ENCODE results near the gene CCDC146.

The CCDC146 gene

GRCh38 chr7:77276120-77276519, 153.7 kb downstream of the CCDC146 start:
- no peak overlapping the region for H3K27ac ChIP-seq (ENCODE audit: low read length)
- no peaks in the 10 kb centered on the region for H3K36me3 ChIP-seq (replicated peaks; ENCODE audit: low read depth, low read length)
- no peak overlapping the region for H3K4me3 ChIP-seq (ENCODE audit: low read length)
- H3K4me1 ChIP-seq (ENCODE audit: low read length), result 0 out of 2 replicates have a peak, but pooled peaks cover 4% of the 10 kb centered on the region
- H3K9me3 ChIP-seq (ENCODE audit: insufficient read depth, low read length), result no peaks in the 10 kb centered on the region
- no peak for TF ChIP-seq CTCF (IDR thresholded peaks at IDR 0.05; ENCODE audit: low read depth, low read length)
- no peak for TF ChIP-seq EZH2phosphoT487 (IDR thresholded peaks at IDR 0.05; ENCODE audit: low read depth)
- H2AFZ ChIP-seq (ENCODE audit: low read depth, low read length), result no peak overlapping the region
- H3K9ac ChIP-seq (ENCODE audit: low read length), result no peak overlapping the region
- H4K20me1 ChIP-seq (ENCODE audit: insufficient read depth, low read length), result no peaks in the 10 kb centered on the region
- H3K4me2 ChIP-seq (ENCODE audit: low read length), result no peak overlapping the region
- no peaks in the 10 kb centered on the region for H3K27me3 ChIP-seq (ENCODE audit: low read depth, low read length)
- H3K79me2 ChIP-seq (ENCODE audit: low read length), result no peaks in the 10 kb centered on the region

GRCh38 chr7:77281780-77282478, 159.5 kb downstream of the CCDC146 start:
- no peaks in the 10 kb centered on the region for H3K79me2 ChIP-seq (ENCODE audit: low read length)
- no peaks in the 10 kb centered on the region for H4K20me1 ChIP-seq (ENCODE audit: insufficient read depth, low read length)
- no peaks in the 10 kb centered on the region for H3K9me3 ChIP-seq (ENCODE audit: insufficient read depth, low read length)
- H3K9ac ChIP-seq (ENCODE audit: low read length), result no peak overlapping the region
- H3K27me3 ChIP-seq (ENCODE audit: low read depth, low read length), result no peaks in the 10 kb centered on the region
- H3K4me1 ChIP-seq (ENCODE audit: low read length), result peaks cover 5% of the 10 kb centered on the region; the same call in 1 of the 2 replicates
- H3K36me3 ChIP-seq (replicated peaks; ENCODE audit: low read depth, low read length), result no peaks in the 10 kb centered on the region
- no peak overlapping the region for H3K4me2 ChIP-seq (ENCODE audit: low read length)
- no peak overlapping the region for H3K27ac ChIP-seq (ENCODE audit: low read length)
- H3K4me3 ChIP-seq (ENCODE audit: low read length), result no peak overlapping the region
- TF ChIP-seq EZH2phosphoT487 (IDR thresholded peaks at IDR 0.05; ENCODE audit: low read depth) (no peak), CTCF (IDR thresholded peaks at IDR 0.05; ENCODE audit: low read depth, low read length) (no peak)
- no peak overlapping the region for H2AFZ ChIP-seq (ENCODE audit: low read depth, low read length)

DNA sequence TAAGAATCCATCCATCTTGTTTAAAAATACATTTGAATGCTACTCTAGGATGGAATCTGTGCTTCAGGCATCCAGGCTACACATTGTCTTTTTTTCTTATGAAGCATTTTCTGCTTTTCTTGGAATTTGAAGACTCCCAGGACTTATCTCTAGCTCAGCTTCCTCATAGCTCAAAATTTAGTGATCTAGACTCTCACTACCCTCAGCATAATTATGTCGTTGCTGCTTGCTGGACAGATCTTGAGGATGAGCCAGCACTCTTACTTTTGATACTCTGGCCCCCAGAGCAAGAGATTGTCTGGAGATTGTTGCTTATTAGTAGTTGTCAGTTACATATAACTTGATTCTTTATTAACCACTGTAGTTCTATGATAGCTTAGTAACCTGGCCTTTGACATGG, 160.5 kb downstream of the CCDC146 start:
- H3K36me3 ChIP-seq (replicated peaks; ENCODE audit: low read depth, low read length), result no peaks in the 10 kb centered on the region
- H3K4me2 ChIP-seq (ENCODE audit: low read length), result no peak overlapping the region
- no peaks in the 10 kb centered on the region for H3K27me3 ChIP-seq (ENCODE audit: low read depth, low read length)
- H4K20me1 ChIP-seq (ENCODE audit: insufficient read depth, low read length), result no peaks in the 10 kb centered on the region
- peaks cover 5% of the 10 kb centered on the region; the same call in 1 of the 2 replicates for H3K4me1 ChIP-seq (ENCODE audit: low read length)
- H3K9me3 ChIP-seq (ENCODE audit: insufficient read depth, low read length), result no peaks in the 10 kb centered on the region
- H3K9ac ChIP-seq (ENCODE audit: low read length), result no peak overlapping the region
- H3K27ac ChIP-seq (ENCODE audit: low read length), result no peak overlapping the region
- no peak overlapping the region for H2AFZ ChIP-seq (ENCODE audit: low read depth, low read length)
- TF ChIP-seq EZH2phosphoT487 (IDR thresholded peaks at IDR 0.05; ENCODE audit: low read depth) (no peak), CTCF (IDR thresholded peaks at IDR 0.05; ENCODE audit: low read depth, low read length) (no peak)
- H3K4me3 ChIP-seq (ENCODE audit: low read length), result no peak overlapping the region
- H3K79me2 ChIP-seq (ENCODE audit: low read length), result no peaks in the 10 kb centered on the region

DNA sequence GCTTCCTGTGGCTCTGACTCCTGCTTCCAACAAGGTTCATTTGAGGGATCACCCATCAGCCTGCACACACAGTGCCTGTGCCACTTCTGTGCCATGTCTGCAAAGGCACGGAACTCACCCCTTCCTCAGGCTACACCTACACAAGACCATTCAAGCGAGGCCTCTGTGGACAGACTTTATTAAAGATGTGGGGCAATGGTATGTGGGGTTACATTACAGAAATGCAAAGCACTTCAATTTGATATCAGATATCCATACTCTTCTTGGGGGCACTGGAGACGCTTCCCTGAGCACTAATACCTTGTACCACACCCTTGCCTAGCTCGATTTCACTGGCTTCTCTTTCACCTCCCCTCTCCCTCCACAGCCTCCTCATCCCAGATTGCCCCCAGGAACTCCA, 161.6 kb downstream of the CCDC146 start:
- Histone ChIP-seq H2AFZ (ENCODE audit: low read depth, low read length) (no peak overlapping the region), H4K20me1 (ENCODE audit: insufficient read depth, low read length) (no peaks in the 10 kb centered on the region), H3K9ac (ENCODE audit: low read length) (no peak overlapping the region), H3K36me3 (replicated peaks; ENCODE audit: low read depth, low read length) (peaks cover 5% of the 10 kb centered on the region), H3K27me3 (ENCODE audit: low read depth, low read length) (no peaks in the 10 kb centered on the region), H3K4me2 (ENCODE audit: low read length) (no peak overlapping the region), H3K4me1 (ENCODE audit: low read length) (peaks cover 5% of the 10 kb centered on the region; the same call in 1 of the 2 replicates), H3K4me3 (ENCODE audit: low read length) (no peak overlapping the region), H3K9me3 (ENCODE audit: insufficient read depth, low read length) (no peaks in the 10 kb centered on the region), H3K27ac (ENCODE audit: low read length) (no peak overlapping the region), H3K79me2 (ENCODE audit: low read length) (no peaks in the 10 kb centered on the region)
- TF ChIP-seq CTCF (IDR thresholded peaks at IDR 0.05; ENCODE audit: low read depth, low read length), result no peak
- TF ChIP-seq EZH2phosphoT487 (IDR thresholded peaks at IDR 0.05; ENCODE audit: low read depth), result no peak

Measured in OCI-LY3 (cell line).